PC-3 (cell line): ENCODE data around the gene SLC6A6. TPM values are rescaled to one million over a fixed set of nuclear protein-coding genes. Genes with fewer than 3 reads are reported as not detected.

ENCODE experiments used
- ATAC-seq: fragments of 200-7000 bp; cut with Tn5 transposase; 2 replicates; pipeline ENCODE4 v1.9.1; 2020; ENCODE audit warnings: mild to moderate bottlenecking, moderate library complexity
- BruUV-seq: library from RNA; stranded (reverse); fragments of 400-500 nt; replicated peaks from 2 replicates; lab custom pipeline; 2021; lab: Mats Ljungman, UMichigan
- CTCF ChIA-PET: fragments of 300-600 bp; sonication (Branson Sonifier 250); formaldehyde crosslinking; loops from one replicate; lab custom pipeline; 2022; ENCODE audit warnings: antibody characterized with exemption; lab: Charles Lee
- POLR2A ChIA-PET: fragments of 300-600 bp; sonication (Branson Sonifier 250); formaldehyde crosslinking; loops from one replicate; lab custom pipeline; 2022; ENCODE audit warnings: antibody characterized with exemption; ENCODE audit not compliant: unreplicated experiment; lab: Charles Lee
- DNase-seq: peaks from one replicate; pipeline ENCODE4 v3.0.0-alpha.2; 2015
- H2AFZ ChIP-seq: fragments of 300-600 bp; sonication (generic); 2 replicates; pipeline ENCODE4 v1.6.0; 2016; ENCODE audit warnings: antibody characterized with exemption, low read length
- H3F3A ChIP-seq: fragments of 300-600 bp; sonication (generic); one replicate; pipeline ENCODE4 v1.6.0; 2017; ENCODE audit warnings: antibody characterized with exemption, low read length, control low read depth, mild to moderate bottlenecking; ENCODE audit not compliant: unreplicated experiment
- H3K27ac ChIP-seq: fragments of 300-600 bp; sonication (generic); 2 replicates; pipeline ENCODE4 v1.5.1; 2016; ENCODE audit warnings: mild to moderate bottlenecking, low read length
- H3K27me3 ChIP-seq: fragments of 300-600 bp; sonication (generic); 2 replicates; pipeline ENCODE4 v1.6.1; 2016; ENCODE audit warnings: low read length, mixed read lengths
- H3K36me3 ChIP-seq: fragments of 300-600 bp; sonication (generic); 2 replicates; pipeline ENCODE4 v1.6.1; 2016; ENCODE audit warnings: low read depth, mixed run types, low read length, mixed read lengths
- H3K4me1 ChIP-seq: fragments of 300-600 bp; sonication (generic); 2 replicates; pipeline ENCODE4 v1.5.1; 2016; ENCODE audit warnings: low read length; ENCODE audit not compliant: insufficient read depth
- H3K4me2 ChIP-seq: fragments of 300-600 bp; sonication (generic); 2 replicates; pipeline ENCODE4 v1.6.0; 2016; ENCODE audit warnings: low read length
- H3K4me3 ChIP-seq: fragments of 300-600 bp; sonication (generic); 2 replicates; pipeline ENCODE4 v1.5.1; 2016; ENCODE audit warnings: mild to moderate bottlenecking, low read length, mixed read lengths
- H3K79me2 ChIP-seq: fragments of 300-600 bp; sonication (generic); 2 replicates; pipeline ENCODE4 v1.6.1; 2017; ENCODE audit warnings: low read length, mixed read lengths
- H3K9ac ChIP-seq: fragments of 300-600 bp; sonication (generic); 2 replicates; pipeline ENCODE4 v1.6.0; 2016; ENCODE audit warnings: mild to moderate bottlenecking, low read length
- H3K9me2 ChIP-seq: fragments of 300-600 bp; sonication (generic); replicated peaks from 2 replicates; pipeline ENCODE4 v1.6.1; 2016; ENCODE audit warnings: mixed run types, low read length, mixed read lengths
- H3K9me3 ChIP-seq: fragments of 300-600 bp; sonication (generic); 2 replicates; pipeline ENCODE4 v1.6.1; 2016; ENCODE audit warnings: low read length, mixed read lengths
- H4K20me1 ChIP-seq: fragments of 300-600 bp; sonication (generic); 2 replicates; pipeline ENCODE4 v1.6.1; 2016; ENCODE audit warnings: low read length, mixed read lengths
- CTCF ChIP-seq: fragments of 300-600 bp; sonication (generic); conservative IDR thresholded peaks from 2 replicates; pipeline ENCODE4 v1.5.1; 2017; ENCODE audit warnings: antibody characterized with exemption, low read depth, mild to moderate bottlenecking, low read length
- EZH2 ChIP-seq: fragments of 300-600 bp; sonication (generic); IDR thresholded peaks from one replicate; pipeline ENCODE4 v1.6.1; 2017; ENCODE audit warnings: antibody characterized with exemption, mild to moderate bottlenecking, low read length; ENCODE audit not compliant: unreplicated experiment
- EZH2phosphoT487 ChIP-seq: fragments of 300-600 bp; sonication (generic); IDR thresholded peaks from 2 replicates; pipeline ENCODE4 v1.6.1; 2018; ENCODE audit warnings: mild to moderate bottlenecking, antibody characterized with exemption, low read length, borderline replicate concordance
- intact Hi-C: fragments of 100-400 bp; cut with micrococcal nuclease; formaldehyde crosslinking; loops from 2 replicates; pipeline ENCODE4 v1.9.0; 2023
- total RNA-seq: library from RNA; depleted of rRNA; stranded (reverse); fragments of >200 nt; gene quantifications from 2 replicates; pipeline ENCODE4 v1.2.3, GENCODE V29; 2014

The SLC6A6 gene
- total RNA-seq, 1 experiment from 2014 or later = 28.1 TPM

GRCh38 chr3:14363379-14363778 is 39.0 kb upstream of the SLC6A6 start:
- no peaks in the 10 kb centered on the region for H3K4me1 ChIP-seq
- H3K9me3 ChIP-seq = no peaks in the 10 kb centered on the region
- no peak for ATAC-seq
- intact Hi-C loops = loop anchor here (10.0 kb wide), 1 partner anchor 159 kb away; no protein-coding TSS in a partner anchor
- DNase-seq = no peak
- H3K4me2 ChIP-seq = no peak overlapping the region
- no peak overlapping the region for H3K27ac ChIP-seq
- no peak overlapping the region for H3K4me3 ChIP-seq
- H4K20me1 ChIP-seq = no peaks in the 10 kb centered on the region
- CTCF ChIA-PET = no interaction called here
- BruUV-seq = no TSS peak
- TF ChIP-seq EZH2 = no peak
- no peak for TF ChIP-seq EZH2phosphoT487
- no peak for TF ChIP-seq CTCF
- no peaks in the 10 kb centered on the region for H3K9me2 ChIP-seq
- no peak overlapping the region for H3K9ac ChIP-seq
- H3K27me3 ChIP-seq = no peaks in the 10 kb centered on the region; the same call in 1 of the 2 replicates
- POLR2A ChIA-PET = no interaction called here
- H2AFZ ChIP-seq = no peak overlapping the region
- no peaks in the 10 kb centered on the region for H3F3A ChIP-seq
- H3K79me2 ChIP-seq = no peaks in the 10 kb centered on the region
- H3K36me3 ChIP-seq = no peaks in the 10 kb centered on the region

GRCh38 chr3:14363991-14364390 is 38.4 kb upstream of the SLC6A6 start:
- intact Hi-C loops = loop anchor here (10.0 kb wide), 1 partner anchor 159 kb away; no protein-coding TSS in a partner anchor
- no peaks in the 10 kb centered on the region for H3K9me2 ChIP-seq
- TF ChIP-seq CTCF = no peak
- TF ChIP-seq EZH2phosphoT487 = no peak
- TF ChIP-seq EZH2 = no peak
- no peaks in the 10 kb centered on the region for H4K20me1 ChIP-seq
- no peaks in the 10 kb centered on the region for H3F3A ChIP-seq
- DNase-seq (no peak), ATAC-seq (no peak)
- no peaks in the 10 kb centered on the region for H3K79me2 ChIP-seq
- BruUV-seq = no TSS peak
- no peak overlapping the region for H3K9ac ChIP-seq
- no peaks in the 10 kb centered on the region; the same call in 1 of the 2 replicates for H3K27me3 ChIP-seq
- no peak overlapping the region for H3K4me2 ChIP-seq
- no peaks in the 10 kb centered on the region for H3K36me3 ChIP-seq
- no peak overlapping the region for H3K27ac ChIP-seq
- H3K9me3 ChIP-seq = no peaks in the 10 kb centered on the region
- ChIA-PET CTCF (no interaction called here), POLR2A (no interaction called here)
- no peaks in the 10 kb centered on the region for H3K4me1 ChIP-seq
- no peak overlapping the region for H2AFZ ChIP-seq
- no peak overlapping the region for H3K4me3 ChIP-seq

- ChIA-PET POLR2A (no interaction called here), CTCF (no interaction called here)
- intact Hi-C loops = loop anchor here (10.0 kb wide), 1 partner anchor 160 kb away; no protein-coding TSS in a partner anchor
- H3K9me2 ChIP-seq = no peaks in the 10 kb centered on the region
- H3K4me1 ChIP-seq = 0 out of 2 replicates have a peak, but pooled peaks cover 1% of the 10 kb centered on the region
- no peaks in the 10 kb centered on the region for H3K36me3 ChIP-seq
- H3K79me2 ChIP-seq = no peaks in the 10 kb centered on the region
- H2AFZ ChIP-seq = no peak overlapping the region
- H3K4me2 ChIP-seq = no peak overlapping the region
- H3K4me3 ChIP-seq = no peak overlapping the region
- H3K27me3 ChIP-seq = no peaks in the 10 kb centered on the region
- ATAC-seq (no peak), DNase-seq (no peak)
- H3K27ac ChIP-seq = no peak overlapping the region
- no peak overlapping the region for H3K9ac ChIP-seq
- H4K20me1 ChIP-seq = no peaks in the 10 kb centered on the region
- no peaks in the 10 kb centered on the region for H3F3A ChIP-seq
- no peak for TF ChIP-seq EZH2phosphoT487
- no peak for TF ChIP-seq EZH2
- no peak for TF ChIP-seq CTCF
- H3K9me3 ChIP-seq = no peaks in the 10 kb centered on the region
- no TSS peak for BruUV-seq
These were observed 37.7 kb upstream of the SLC6A6 start for GRCh38 chr3:14364580-14365292.
